ENCODE measurements around the gene ZNF688. TPM values are rescaled to one million over a fixed set of nuclear protein-coding genes. Genes with fewer than 3 reads are reported as not detected.
"Not testable (repeated sequence)": the region's sequence is repeated elsewhere in the genome, so short reads cannot be mapped to it uniquely, and the experiment has no call there.

The ZNF688 gene
- total RNA-seq, 2 experiments from 2014 or later, result 14.5 to 14.7 TPM

DNA sequence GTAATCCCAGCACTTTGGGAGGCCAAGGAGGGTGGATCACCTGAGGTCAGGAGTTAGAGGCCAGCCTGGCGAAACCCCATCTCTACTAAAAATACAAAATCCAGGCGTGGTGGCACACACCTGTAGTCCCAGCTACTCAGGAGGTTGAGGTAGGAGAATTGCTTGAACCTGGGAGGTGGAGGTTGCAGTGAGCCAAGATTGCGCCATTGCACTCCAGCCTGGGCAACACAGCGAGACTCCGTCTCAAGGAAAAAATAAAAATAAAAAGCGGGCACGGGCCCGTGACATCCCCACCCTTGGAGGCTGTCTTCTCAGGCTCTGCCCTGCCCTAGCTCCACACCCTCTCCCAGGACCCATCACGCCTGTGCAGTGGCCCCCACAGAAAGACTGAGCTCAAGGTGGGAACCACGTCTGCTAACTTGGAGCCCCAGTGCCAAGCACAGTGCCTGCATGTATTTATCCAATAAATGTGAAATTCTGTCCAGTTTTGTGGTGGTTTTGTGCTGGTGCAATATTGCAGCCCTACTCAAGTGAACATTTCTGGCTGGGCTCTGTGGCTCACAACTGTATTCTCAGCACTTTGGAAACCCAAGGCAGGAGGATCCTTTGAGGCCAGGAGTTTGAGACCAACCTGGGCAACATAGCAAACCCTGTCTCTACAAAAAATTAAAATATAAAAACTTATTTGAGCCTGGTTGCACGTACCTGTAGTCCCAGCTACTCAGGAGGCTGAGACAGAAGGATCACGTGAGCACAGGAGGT lies 48.6 kb downstream of the ZNF688 start:
- not testable (repeated sequence) for H3K9me3 Mint-ChIP-seq (ENCODE audit: low read depth); H3K27me3 Mint-ChIP-seq; ATAC-seq; DNase-seq; H3K4me3 Mint-ChIP-seq
- peak overlapping the region; percentile 54 for H3K27ac Mint-ChIP-seq
- H3K36me3 Mint-ChIP-seq, result peaks cover 38% of the 10 kb centered on the region
- CTCF ChIA-PET, result interaction anchor here (0.9 to 1.3 kb wide), 2 partner anchors 24 to 93 kb away, joined by 4 to 5 read pairs; partner anchors contain the start of gene DCTPP1
- peaks cover 25% of the 10 kb centered on the region for H3K4me1 Mint-ChIP-seq

DNA sequence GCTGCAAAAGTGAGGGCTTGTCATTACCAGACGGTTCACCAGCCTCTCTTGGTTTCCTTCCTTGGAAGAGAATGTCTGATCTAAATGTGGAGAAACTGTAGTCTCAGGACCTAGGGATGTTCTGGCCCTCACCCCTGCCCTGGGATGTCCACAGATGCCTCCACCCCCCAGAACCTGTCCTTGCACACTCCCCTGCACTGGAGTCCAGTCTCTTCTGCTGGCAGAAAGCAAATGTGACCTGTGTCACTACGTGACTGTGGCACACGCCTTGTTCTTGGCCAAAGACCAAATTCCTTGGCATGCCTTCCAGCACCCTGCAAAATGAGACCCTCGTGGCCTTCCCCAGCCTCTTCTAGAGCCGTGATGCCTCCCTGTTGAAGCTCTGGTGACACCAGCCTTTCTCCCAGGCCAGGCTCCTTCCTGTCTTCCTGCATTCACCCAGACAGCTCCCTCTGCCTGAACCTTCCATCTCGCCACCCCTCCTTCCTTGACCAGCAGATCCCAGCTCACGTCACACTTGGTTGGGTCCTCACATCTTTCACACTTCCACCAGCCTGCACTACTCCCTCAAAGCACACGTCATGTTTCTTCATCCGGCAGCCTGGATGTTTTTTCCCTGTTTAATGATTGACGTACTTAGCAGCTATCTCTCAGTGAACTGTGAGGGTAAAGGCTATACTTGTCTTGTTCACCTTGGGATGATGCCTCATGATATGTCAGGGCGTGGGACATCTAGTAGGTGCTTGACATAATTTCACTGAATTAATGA lies 49.5 kb downstream of the ZNF688 start:
- DNase-seq (no peak), ATAC-seq (no peak)
- peaks cover 26% of the 10 kb centered on the region for H3K4me1 Mint-ChIP-seq
- no peaks in the 10 kb centered on the region for H3K27me3 Mint-ChIP-seq
- H3K4me3 Mint-ChIP-seq, result no peak overlapping the region
- H3K9me3 Mint-ChIP-seq (ENCODE audit: low read depth), result no peaks in the 10 kb centered on the region
- H3K27ac Mint-ChIP-seq, result peak overlapping the region; percentile 25
- CTCF ChIA-PET, result interaction anchor here (1.3 kb wide), 1 partner anchor 92 kb away, joined by 5 read pairs; the partner anchor contains the start of gene DCTPP1
- H3K36me3 Mint-ChIP-seq, result peaks cover 46% of the 10 kb centered on the region

DNA sequence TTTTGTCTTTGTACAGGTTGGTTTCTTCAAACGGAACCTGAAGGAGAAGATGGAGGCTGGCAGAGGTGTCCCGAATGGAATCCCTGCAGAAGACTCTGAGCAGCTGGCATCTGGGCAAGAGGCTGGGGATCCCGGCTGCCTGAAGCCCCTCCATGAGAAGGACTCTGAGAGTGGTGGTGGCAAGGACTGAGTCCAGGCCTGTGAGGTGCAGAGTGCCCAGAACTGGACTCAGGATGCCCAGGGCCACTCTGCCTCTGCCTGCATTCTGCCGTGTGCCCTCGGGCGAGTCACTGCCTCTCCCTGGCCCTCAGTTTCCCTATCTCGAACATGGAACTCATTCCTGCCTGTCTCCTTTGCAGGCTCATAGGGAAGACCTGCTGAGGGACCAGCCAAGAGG lies 50.0 kb downstream of the ZNF688 start:
- Mint-ChIP-seq H3K27ac (no peak overlapping the region), H3K4me3 (no peak overlapping the region), H3K9me3 (ENCODE audit: low read depth) (no peaks in the 10 kb centered on the region), H3K4me1 (peaks cover 31% of the 10 kb centered on the region), H3K36me3 (peaks cover 52% of the 10 kb centered on the region), H3K27me3 (no peaks in the 10 kb centered on the region)
- ATAC-seq (no peak), DNase-seq (no peak)
- CTCF ChIA-PET, result no interaction called here

Other genes with a start within 250 kb of the ZNF688 start
- gene CD2BP2, start 216.4 kb downstream of the ZNF688 start, total RNA-seq, result 10 to 100 TPM; 70.0 to 94.9 TPM
- 10 to 100 TPM; 84.1 to 87.3 TPM for gene TBC1D10B, start 201.2 kb downstream of the ZNF688 start, total RNA-seq
- gene MYL11, start 196.9 kb downstream of the ZNF688 start, total RNA-seq, result 1 to 10 TPM in 1 of 2 experiments, not detected in 1; 1.0 TPM
- gene SEPTIN1, start 189.2 kb downstream of the ZNF688 start, total RNA-seq, result 100 to 1,000 TPM; 259 to 278 TPM
- gene ZNF48, start 176.3 kb downstream of the ZNF688 start, total RNA-seq, result 10 to 100 TPM; 13.7 to 15.6 TPM
- 1 to 10 TPM; 4.9 to 5.4 TPM for gene ZNF771, start 164.1 kb downstream of the ZNF688 start, total RNA-seq
- 100 to 1,000 TPM in 1 of 2 experiments, 10 to 100 TPM in 1; 72.0 to 108 TPM for gene DCTPP1, start 141.7 kb downstream of the ZNF688 start, total RNA-seq
- 10 to 100 TPM; 63.3 to 92.9 TPM for gene SEPHS2, start 125.8 kb downstream of the ZNF688 start, total RNA-seq
- gene ITGAL, start 99.0 kb downstream of the ZNF688 start, total RNA-seq, result 100 to 1,000 TPM; 566 to 685 TPM
- 10 to 100 TPM in 1 of 2 experiments, 1 to 10 TPM in 1; 6.2 to 10.3 TPM for gene ZNF768, start 45.1 kb downstream of the ZNF688 start, total RNA-seq
- gene ZNF747, start 36.9 kb downstream of the ZNF688 start, total RNA-seq, result 10 to 100 TPM; 11.3 to 13.2 TPM
- gene ZNF764, start 13.3 kb downstream of the ZNF688 start, total RNA-seq, result 10 to 100 TPM; 14.0 to 15.6 TPM
- gene ZNF785, start 14.0 kb upstream of the ZNF688 start, total RNA-seq, result 10 to 100 TPM; 18.9 to 21.2 TPM
- gene ZNF689, start 38.7 kb upstream of the ZNF688 start, total RNA-seq, result 10 to 100 TPM; 12.2 to 15.3 TPM
- 100 to 1,000 TPM; 111 to 116 TPM for gene PRR14, start 79.2 kb upstream of the ZNF688 start, total RNA-seq
- 100 to 1,000 TPM; 102 to 142 TPM for gene FBRS, start 86.7 kb upstream of the ZNF688 start, total RNA-seq
- gene SRCAP, start 127.5 kb upstream of the ZNF688 start, total RNA-seq, result 10 to 100 TPM; 86.3 to 93.3 TPM
- gene PHKG2, start 176.7 kb upstream of the ZNF688 start, total RNA-seq, result 10 to 100 TPM; 45.8 to 46.5 TPM
- gene CFAP119, start 190.3 kb upstream of the ZNF688 start, total RNA-seq, result 1 to 10 TPM; 4.1 to 4.6 TPM
- 100 to 1,000 TPM; 103 to 106 TPM for gene RNF40, start 190.6 kb upstream of the ZNF688 start, total RNA-seq
- 1 to 10 TPM; 1.6 to 2.5 TPM for gene ZNF629, start 215.5 kb upstream of the ZNF688 start, total RNA-seq